HG02678 (cell line): ENCODE results near the gene PLEKHG4B.
"Not testable (repeated sequence)": the region's sequence is repeated elsewhere in the genome, so short reads cannot be mapped to it uniquely, and the experiment has no call there.

ENCODE experiments used
- ATAC-seq: cut with Tn5 transposase; IDR thresholded peaks from one replicate; pipeline ENCODE4 v1.9.1; 2021; ENCODE audit warnings: mild to moderate bottlenecking, moderate library complexity; ENCODE audit not compliant: unreplicated experiment

The PLEKHG4B gene

DNA sequence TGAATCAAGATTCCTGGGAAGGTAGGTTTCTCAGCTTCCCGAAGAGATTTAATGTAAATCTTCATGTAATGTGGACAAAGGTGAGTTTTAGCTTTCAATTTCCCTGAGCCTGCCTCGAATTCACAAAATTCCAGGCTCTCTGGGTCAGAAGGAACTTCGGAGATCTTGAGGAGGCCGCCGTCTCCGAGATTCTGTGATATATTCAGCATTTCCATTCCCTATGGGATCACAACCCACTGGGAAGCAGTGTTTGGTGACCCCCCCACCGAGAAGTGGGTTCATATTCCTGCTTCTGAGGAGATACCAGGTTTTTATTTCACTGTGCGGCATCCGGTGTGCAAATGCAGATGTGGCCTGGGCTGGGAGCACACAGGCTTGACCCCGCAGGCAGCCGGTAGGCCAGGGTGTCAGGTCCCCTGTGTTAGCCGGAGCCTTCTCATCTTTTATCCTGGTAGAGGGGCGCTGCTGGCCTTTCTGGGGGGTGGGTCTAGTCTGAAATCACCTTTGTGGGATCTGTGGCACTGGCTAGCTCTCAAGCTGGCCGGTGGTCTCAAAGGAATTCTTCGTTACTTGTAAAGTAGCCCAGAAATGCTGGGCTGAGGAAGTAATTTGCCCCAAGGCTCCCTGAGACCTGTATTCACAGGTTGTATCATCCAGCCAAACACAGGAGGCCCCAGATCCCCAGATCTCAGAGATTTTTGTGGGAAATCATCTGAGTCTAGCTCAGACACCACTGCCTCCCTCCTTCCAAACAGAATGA, 1.4 kb downstream of the PLEKHG4B start:
- ATAC-seq: no peak

DNA sequence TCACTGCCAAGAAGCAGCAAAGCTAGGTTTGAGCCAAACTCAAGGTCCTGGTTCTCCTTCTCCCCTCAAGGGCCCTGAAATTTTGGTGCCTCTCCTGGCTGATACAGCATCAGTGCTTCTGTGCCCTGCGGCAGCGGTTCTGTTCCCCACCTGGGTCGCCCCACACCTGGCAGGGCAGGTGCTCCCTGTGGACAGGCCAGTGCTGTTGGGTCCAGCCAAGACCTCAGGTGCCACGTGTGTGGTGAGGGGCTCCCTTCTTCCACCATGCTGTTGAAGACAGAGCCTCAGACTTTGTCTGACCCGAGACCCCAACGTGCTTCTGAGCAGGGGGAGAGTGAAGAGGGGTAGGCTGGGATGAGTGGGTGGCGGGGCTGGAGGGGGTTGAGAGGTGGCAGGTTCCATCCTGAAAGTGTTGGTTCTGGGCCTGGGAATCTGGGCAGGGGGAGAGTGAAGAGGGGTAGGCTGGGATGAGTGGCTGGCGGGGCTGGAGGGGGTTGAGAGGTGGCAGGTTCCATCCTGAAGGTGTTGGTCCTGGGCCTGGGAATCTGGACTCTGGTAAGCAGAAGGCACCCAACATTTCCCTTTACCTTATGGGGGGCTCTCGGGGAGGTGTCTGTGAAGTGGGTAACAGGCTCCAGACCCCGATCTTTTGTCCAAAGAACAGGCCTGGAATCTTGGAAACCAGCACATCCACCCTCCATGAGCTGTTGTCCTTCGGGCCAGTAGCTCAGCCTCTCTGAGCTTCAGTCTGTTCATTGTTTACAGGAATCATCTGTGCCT, 2.3 kb downstream of the PLEKHG4B start:
- ATAC-seq: no peak

DNA sequence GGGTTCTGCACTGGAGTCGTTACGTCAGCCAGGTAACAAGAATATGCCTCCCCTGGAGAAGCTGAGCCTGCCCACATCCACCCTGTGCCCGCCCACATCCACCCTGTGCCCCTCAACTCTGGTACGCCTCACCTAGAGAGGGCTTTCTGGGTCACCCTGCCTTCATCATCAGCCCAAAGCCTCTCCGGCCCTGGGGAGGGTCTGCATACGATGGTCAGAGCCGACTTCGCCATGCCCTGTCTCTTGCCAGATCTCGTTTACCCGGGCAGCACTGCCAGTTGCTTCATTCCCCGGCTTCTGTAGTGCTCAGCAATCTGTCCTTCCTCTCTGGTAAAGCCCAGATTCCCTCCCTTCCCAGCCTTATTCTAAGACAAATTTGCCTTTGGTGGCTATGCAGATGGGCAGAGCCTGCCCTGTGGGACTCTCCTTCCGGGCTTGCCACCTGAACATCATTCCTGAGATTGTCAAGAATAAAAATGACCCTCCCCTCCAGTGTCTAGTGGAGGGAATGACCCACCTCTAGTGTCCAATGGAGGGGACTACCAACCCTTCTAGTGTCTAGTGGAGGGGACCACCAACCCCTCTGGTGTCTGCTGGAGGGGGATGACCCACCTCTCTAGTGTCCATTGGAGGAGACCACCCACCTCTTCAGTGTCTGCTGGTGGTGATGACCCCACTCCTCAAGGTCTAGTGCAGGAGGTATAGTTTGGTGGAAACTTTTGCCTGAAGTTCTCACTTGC, 3.4 kb downstream of the PLEKHG4B start:
- no peak for ATAC-seq

DNA sequence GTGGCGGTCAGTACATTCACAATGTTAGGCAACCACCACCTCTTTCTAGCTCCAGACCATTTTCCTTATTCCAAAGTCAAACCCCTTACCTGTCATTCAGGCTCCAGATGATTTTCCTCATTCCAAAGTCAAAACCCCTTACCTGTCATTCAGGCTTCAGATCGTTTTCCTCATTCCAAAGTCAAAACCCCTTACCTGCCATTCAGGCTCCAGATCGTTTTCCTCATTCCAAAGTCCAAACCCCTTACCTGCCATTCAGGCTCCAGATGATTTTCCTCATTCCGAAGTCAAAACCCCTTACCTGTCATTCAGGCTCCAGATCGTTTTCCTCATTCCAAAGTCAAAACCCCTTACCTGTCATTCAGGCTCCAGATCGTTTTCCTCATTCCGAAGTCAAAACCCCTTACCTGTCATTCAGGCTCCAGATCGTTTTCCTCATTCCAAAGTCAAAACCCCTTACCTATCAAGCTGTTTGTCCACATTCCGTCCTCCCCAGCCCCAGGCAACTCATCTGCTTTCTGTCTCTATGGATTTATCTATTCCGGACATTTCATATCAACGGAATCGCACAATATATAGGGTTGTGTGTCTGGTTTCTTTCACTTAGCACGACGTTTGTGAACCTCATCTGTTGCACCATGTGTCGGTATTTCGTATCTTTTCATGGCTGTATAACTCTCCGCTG, 5.2 kb downstream of the PLEKHG4B start:
- no peak for ATAC-seq

DNA sequence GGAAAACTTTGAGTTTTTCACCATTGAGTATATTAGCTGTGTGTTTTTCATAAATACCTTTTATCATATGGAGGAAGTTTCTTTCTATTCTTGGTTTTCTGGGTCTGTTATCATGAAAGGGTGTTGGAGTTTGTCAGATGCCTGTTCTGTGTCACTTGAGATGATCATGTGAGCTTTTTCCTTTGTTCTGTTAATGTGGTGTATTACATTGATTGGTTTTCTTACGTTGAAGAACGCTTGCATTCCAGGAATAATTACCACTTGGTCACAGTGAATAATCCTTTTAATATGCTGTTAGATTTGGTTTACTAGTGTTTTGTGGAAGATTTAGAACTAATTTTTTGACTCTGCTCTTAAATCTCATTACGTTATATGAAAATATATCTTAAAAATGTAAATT, 7.8 kb downstream of the PLEKHG4B start:
- ATAC-seq: no peak

DNA sequence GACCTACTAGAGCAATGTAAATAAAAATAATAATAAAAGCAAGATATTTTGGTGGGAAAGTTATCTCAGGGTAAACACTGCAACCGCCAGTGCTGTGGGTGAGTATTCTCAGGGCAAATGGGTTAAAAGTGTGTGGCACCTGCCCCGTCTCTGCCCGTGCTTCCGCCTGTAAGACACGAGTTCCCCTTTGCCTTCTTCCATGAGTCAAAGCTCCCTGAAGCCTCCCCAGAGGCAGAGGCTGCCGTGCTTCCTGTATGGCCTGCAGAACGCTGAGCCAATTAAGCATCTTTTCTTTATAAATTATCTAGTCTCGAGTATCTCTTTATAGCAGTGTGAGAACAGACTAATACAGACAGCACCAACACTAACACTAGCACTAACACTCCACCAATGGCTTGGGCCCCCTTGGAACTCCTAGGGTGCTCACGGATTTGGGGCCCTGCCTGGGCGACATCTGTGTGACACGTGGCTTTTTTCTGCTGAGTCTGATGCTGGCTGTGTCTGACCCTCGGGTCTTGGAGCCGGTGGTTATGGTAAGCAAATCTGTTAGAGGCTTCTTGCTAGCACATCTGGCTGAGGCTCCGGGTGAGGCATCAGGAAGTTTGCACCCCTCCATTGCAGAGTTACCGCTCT, 10.6 kb downstream of the PLEKHG4B start:
- ATAC-seq: no peak

DNA sequence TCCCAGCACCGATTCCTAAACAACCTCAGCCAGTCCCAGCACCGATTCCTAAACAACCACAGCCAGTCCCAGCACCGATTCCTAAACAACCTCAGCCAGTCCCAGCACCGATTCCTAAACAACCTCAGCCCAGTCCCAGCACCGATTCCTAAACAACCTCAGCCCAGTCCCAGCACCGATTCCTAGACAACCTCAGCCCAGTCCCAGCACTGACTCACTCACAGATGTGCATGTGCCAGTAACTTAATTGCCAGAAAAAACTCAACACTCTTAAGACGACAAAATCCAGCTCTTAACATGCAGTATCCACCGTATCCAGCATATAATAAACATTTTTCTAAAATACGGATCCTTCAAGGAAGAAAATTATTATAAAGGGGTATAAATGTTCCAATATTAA, 12.1 kb downstream of the PLEKHG4B start:
- ATAC-seq: not testable (repeated sequence)

DNA sequence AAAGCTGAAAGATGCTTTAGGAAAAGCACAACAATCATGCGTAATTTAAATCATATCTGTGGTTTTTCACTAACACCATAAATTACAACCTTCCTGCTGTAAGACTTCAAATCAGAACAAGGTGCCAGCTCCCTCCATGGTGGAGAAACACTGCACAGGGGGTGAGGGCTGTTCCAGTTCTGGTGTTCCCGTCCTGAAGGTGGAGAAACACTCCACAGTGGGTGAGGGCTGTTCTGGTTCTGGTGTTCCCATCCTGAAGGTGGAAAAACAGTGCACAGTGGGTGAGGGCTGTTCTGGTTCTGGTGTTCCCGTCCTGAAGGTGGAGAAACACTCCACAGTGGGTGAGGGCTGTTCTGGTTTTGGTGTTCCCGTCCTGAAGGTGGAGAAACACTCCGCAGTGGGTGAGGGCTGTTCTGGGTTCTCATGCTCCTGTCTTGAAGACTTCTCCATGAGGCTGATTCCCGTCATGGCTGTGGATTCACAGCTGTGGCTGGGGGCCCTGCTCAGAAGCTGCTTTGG, 12.9 kb downstream of the PLEKHG4B start:
- no peak for ATAC-seq

DNA sequence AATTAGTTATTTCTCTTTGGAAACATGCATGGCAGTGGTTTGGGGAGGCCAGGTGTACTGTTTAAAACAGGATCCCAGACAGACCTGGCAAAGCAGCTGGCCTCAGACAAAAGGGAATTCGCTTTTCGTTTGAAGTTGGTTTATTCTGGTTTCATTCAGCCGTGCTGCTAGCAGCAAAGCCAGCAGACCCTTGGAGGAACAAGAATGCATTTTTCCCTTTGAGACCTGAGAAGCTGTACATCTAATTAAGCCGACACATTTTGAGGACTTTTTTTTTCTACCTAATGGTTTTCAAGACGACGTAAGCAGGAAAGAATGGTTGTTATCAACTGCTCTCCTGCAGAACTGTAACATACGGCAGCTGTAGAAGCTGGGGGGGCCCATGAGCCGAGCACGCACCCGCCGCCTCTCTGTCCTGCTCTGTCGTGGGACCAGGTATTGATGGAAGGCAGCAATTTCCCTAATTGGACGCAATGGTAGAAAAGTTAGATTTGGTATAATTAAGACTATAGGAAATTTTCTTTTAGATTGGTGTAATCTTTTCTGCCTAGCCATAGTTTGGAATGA, 13.6 kb downstream of the PLEKHG4B start:
- no peak for ATAC-seq

DNA sequence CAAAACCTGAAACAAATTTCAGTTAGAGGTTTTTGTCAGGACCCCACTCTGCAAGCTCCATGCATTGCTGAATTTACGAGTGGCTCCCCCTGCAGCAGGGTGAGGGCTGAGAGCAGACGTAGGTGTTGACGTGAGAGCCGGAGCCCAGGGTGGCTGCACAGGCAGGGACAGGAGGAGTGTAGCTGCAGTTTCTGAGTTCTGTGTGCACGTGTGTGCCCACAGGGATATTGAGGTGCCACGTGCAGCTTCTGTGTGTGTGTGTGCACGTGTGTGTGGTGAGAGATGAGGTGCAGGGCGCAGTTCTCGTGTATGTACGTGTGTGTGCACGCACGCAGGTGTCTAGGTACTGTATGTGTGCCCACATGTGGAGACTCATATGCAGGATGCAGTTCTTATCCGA, 14.6 kb downstream of the PLEKHG4B start:
- no peak for ATAC-seq

DNA sequence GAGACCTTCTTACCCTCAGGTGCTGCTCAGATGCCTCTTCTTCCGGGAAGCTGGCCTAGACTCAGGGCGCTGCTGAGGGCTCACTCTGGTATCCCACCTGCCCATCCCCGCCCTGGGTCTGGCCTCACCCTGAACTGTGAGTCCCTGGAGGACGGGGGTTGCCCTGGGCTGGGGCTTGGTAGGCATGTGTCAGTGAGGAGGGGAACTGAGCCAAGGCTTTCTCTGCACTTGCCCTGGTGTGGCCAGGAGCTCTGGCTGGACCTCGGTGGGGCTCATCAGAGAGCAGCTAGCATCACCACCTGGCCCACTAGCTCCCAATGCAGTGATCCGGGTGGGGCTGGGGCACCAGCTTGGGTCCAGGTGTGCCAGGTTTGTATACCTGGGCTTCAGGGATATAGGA, 15.6 kb downstream of the PLEKHG4B start:
- ATAC-seq: no peak

DNA sequence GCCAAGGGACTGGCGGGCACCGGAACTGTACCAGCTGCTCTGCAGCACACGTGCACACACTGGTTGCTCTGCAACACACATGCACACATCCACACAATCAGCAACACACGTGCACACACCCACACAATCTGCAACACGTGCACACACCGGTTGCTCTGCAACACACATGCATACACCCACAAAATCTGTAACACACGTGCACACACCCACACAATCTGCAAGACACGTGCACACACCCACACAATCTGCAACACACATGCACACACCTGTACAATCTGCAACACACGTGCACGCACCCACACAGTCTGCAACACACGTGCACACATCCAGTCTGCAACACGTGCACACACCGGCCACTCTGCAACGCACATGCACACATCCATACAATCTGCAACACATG, 17.9 kb downstream of the PLEKHG4B start:
- no peak for ATAC-seq

DNA sequence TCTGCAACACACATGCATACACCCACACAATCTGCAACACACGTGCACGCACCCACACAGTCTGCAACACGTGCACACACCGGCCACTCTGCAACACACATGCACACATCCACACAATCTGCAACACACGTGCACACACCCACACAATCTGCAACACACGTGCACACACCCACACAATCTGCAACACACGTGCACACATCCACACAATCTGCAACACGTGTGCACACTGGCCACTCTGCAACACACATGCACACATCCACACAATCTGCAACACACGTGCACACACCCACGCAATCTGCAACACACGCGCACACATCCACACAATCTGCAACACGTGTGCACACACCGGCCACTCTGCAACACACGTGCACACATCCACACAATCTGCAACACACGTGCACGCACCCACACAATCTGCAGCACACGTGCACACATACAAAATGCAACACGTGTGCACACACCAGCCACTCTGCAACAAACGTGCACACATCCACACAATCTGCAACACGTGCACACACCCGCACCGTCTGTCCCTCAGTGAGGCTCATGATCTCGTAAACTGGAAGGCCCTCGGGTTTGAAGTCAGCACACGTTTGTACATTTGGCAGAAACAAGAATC, 18.4 kb downstream of the PLEKHG4B start:
- ATAC-seq: no peak

DNA sequence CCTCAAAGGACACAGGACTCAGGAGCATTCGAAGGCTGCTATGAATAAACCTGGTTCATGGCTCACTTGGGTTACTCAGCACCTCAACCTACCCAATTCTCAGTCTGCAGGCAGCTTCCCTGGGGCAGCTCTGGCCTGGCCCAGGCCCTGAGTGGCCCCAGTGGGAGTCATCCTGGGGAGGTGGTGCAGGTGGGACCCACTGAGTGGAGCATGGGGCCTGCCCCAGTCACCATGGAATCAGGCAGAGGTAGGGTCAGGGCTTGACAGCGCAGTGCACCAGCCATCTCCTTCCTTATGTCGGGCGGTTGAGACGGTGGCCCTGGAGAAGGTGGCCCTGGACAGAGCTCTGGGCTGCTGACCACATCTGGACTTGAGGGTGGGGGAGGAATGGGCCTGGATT, 19.2 kb downstream of the PLEKHG4B start:
- no peak for ATAC-seq

DNA sequence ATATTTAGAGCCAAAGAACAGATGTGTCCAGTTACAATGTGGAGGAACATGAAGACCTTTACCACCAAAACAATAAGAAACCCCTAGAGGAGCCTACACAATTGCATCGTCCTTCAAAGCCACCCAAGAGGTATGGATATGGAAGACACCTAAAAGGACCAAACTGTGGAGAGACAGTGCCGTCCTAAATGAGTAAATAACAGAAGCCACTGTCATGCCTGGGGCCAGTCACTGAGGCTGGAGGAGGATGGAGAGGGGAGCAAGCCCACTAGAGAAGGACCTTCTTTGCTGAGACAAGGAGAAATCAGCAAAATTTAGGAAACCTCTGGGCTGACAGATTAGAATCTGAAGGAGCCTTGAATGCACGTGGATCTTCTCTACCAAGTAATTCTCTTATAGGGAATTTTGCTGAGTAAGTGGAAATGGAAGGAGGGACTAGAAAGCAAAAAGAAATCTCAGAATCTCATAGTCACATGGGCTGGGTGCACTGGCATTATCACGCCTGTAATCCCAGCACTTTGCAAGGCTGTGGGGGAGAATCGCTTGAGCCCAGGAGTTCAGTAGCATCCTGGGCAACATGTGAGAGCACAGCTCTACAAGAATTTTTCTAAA, 27.6 kb downstream of the PLEKHG4B start:
- ATAC-seq: no peak

DNA sequence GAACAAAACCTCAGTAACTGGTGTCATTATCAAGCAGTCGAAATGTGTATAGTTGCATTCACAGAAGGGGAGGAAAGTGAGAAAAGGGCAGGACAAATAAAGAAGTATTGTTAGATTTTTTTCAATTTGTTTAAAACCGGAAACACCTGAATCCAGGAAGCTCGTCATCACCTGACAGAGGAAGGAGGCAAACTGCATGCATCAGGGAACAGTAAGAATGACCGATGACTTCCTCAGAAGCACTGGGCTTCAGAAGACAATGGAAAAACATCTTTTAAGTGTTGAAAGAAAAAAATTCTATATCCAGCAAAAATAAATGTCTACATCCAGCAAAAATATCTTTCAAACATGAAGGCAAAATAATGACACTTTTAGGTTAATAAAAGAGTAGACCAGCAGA, 29.5 kb downstream of the PLEKHG4B start:
- no peak for ATAC-seq

DNA sequence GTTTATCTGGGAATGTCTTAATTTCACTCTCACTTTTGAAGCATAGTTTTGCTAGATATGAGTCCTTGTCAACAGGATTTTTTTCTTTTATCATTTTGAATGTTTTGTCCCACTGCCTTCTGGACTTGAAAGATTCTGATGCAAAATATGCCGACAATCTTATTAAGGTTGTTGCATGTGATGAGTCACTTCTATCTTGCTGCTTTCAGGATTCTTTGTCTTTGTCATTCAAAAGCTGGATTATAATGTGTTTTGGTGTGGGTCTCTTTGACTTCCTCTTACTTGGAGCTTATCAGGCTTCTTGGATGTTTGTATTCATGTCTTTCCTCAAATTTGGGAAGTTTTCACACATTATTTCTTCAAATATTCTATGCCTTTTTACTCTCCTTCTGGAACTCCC, 33.8 kb downstream of the PLEKHG4B start:
- no peak for ATAC-seq

DNA sequence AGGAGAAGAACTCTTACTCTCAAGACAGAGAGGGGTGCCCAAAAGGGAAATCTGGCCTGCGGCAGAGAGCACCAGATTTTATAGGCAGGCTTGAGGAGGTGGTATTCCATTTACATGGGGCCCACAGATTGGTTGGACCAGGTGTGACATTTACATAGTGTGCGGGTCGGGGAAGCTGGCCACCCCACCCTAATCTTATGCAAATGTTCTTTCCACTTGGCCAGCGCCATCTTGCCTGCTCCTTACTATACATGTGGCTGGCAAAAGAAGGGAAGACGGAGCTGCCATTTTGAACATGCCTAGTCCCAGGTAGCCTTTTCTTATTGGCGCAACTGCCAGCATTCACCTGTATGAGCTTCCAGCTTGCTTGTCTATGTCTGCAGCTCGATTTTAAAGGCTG, 34.8 kb downstream of the PLEKHG4B start:
- no peak for ATAC-seq

DNA sequence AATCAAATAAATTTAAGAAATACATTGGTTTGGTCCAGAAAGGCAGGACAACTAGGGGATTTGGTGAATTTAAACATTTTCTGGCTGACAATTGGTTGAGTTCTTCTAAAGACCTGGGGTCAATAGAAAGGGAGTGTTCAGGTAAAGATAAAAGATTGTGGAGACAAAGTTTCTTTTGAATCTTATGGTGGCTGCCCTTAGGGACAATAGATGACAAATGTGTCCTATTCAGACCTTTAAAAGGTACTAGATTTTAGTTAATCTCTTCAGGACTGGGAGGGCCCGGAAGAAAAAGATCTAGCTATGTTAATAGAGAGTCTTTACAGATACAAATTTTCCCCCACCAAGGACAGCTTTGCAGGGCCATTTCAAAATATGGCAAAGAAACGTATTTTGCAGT, 35.9 kb downstream of the PLEKHG4B start:
- no peak for ATAC-seq
